Sigmoid colon (tissue), 4 donors: ENCODE measurements around the gene DLX1.

ENCODE experiments used
- CTCF ChIP-seq, 4 experiments: fragments of 450-650 bp in 3 of 4; fragments of 200-600 bp in 1 of 4; IDR thresholded peaks; one replicate each; pipeline ENCODE4 v1.5.1; 2016 to 2019; ENCODE audit warnings: antibody characterized with exemption in 4 of 4, mild to moderate bottlenecking in 3 of 4, moderate library complexity in 2 of 4
- EP300 ChIP-seq, 4 donors: sonication (generic); formaldehyde crosslinking; IDR thresholded peaks; one replicate each; pipeline ENCODE4 v1.6.1; 2017; ENCODE audit warnings: antibody characterized with exemption in 4 of 4
- POLR2A ChIP-seq, 2 donors: fragments of 450-650 bp; IDR thresholded peaks; one replicate each; pipeline ENCODE4 v1.6.1; 2016; ENCODE audit warnings: antibody characterized with exemption in 2 of 2, mild to moderate bottlenecking in 2 of 2, moderate library complexity in 2 of 2
- POLR2AphosphoS5 ChIP-seq, 4 donors: sonication (generic); formaldehyde crosslinking; IDR thresholded peaks; one replicate each; pipeline ENCODE4 v1.6.1; 2017; ENCODE audit warnings: antibody characterized with exemption in 4 of 4

DNA sequence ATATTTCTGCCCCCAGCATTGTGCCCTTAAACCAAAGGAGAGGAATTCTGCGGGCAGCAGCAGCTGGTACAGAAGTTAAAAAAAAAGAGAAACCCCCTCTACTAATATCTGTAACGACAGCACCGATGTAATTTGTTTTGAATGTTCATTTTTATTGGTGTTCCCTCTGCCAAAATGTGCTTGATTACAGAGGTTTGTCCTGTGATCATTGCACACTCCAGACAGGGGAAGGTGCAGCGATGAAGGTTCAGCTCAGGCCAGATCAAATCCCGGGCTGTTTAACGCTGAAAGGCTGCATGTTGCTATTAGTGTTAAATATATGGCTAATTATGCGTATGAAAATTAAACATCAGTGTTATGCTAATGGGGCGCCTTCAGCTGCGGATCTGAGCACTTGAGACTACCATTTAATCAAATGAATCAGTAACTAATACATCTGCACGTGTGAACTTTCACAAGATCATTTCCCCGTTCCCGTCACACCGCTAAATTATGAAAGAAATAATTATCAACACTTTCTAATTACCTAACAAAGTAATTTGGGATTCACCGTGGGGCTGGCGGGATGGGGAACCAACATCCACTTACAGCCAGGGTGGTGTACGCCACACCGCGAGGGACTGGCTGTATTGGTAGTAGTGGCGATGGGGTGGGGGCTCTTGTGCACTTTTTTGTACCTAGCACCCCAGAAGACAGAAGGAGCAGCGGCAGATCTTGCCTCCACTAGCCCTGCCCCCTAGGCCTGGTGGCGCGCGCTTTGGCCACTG, 1.5 kb upstream of the DLX1 start:
- no peak for TF ChIP-seq EP300 (IDR thresholded peaks at IDR 0.05)
- no peak for TF ChIP-seq CTCF (IDR thresholded peaks at IDR 0.05)
- TF ChIP-seq POLR2A (IDR thresholded peaks at IDR 0.05) = no peak
- TF ChIP-seq POLR2AphosphoS5 (IDR thresholded peaks at IDR 0.05) = peak in 1 of 4 donors; percentile 12
